Keratinocyte (primary cell): Measurements from ENCODE around the gene ZFP62.

Experiments
- CTCF ChIP-seq, 3 experiments: IDR thresholded peaks in 1 of 3; conservative IDR thresholded peaks in 1 of 3; optimal IDR thresholded peaks in 1 of 3; 2 replicates in 2 of 3; 3 replicates in 1 of 3; pipeline versions ENCODE3 to v1.5.1; 2011; ENCODE audit warnings: low read length in 3 of 3, mild to moderate bottlenecking in 3 of 3, moderate library complexity in 2 of 3, control low read depth in 1 of 3, inconsistent platforms in 1 of 3; ENCODE audit not compliant: insufficient read depth in 2 of 3; ENCODE audit errors: extremely low read depth in 1 of 3
- EZH2 ChIP-seq: IDR thresholded peaks from one replicate; pipeline ENCODE4 v1.6.1; 2012; ENCODE audit warnings: inconsistent platforms, mild to moderate bottlenecking, low read length, moderate library complexity

GRCh38 chr5:180844858-180845257 lies 16.2 kb downstream of the ZFP62 start:
- TF ChIP-seq CTCF (optimal IDR thresholded peaks at IDR 0.05 in 1 of 3, IDR thresholded peaks at IDR 0.05 in 1 of 3, conservative IDR thresholded peaks at IDR 0.05 in 1 of 3; ENCODE audit: extremely low read depth in 1 of 3, insufficient read depth in 2 of 3, low read length in 3 of 3) (no peak), EZH2 (no peak)
